ENCODE measurements around the gene TDRD3.

The TDRD3 gene

GRCh38 chr13:60613080-60613479 is 216.1 kb downstream of the TDRD3 start:
- H3K9ac ChIP-seq (ENCODE audit: low read depth, low read length, poor library complexity) = no peak overlapping the region
- no peak overlapping the region for H2AK5ac ChIP-seq (ENCODE audit: low read depth, low read length)
- H3K4me1 ChIP-seq (ENCODE audit: control insufficient read depth in 2 of 2, insufficient read depth in 1 of 2, low read depth in 1 of 2, low read length in 2 of 2) = peaks cover 0 to 2% of the 10 kb centered on the region in 2 donors
- no peak overlapping the region for H3K14ac ChIP-seq (ENCODE audit: low read length)
- H3K79me1 ChIP-seq (ENCODE audit: low read depth, low read length) = no peaks in the 10 kb centered on the region
- no peak overlapping the region for H2BK120ac ChIP-seq (ENCODE audit: low read depth, low read length)
- no peak overlapping the region for H3K23ac ChIP-seq (ENCODE audit: low read depth, low read length, poor library complexity)
- H3K9me3 ChIP-seq (replicated peaks in 1 of 2; ENCODE audit: control insufficient read depth in 2 of 2, insufficient read depth in 1 of 2, low read depth in 1 of 2, low read length in 2 of 2) = no peaks in the 10 kb centered on the region
- no peak for DNase-seq (ENCODE audit: low spot score)
- no peak overlapping the region for H4K8ac ChIP-seq (ENCODE audit: low read depth, low read length)
- no CpG with 5 or more reads among the region's 1 CpG for WGBS, 2 donors (ENCODE audit: extremely low coverage in 2 of 2, insufficient read length in 2 of 2, insufficient replicate concordance in 1 of 2)
- H3K27ac ChIP-seq (replicated peaks; ENCODE audit: low read length) = no peak overlapping the region
- no peak overlapping the region for H4K91ac ChIP-seq (ENCODE audit: low read depth, low read length, poor library complexity)
- H2BK12ac ChIP-seq (ENCODE audit: low read length) = no peak overlapping the region
- peak overlapping the region; percentile 8 for H2AFZ ChIP-seq (ENCODE audit: low read length)
- no peaks in the 10 kb centered on the region for H3K36me3 ChIP-seq (replicated peaks in 1 of 2; ENCODE audit: control insufficient read depth in 2 of 2, insufficient read depth in 2 of 2, low read length in 2 of 2)
- H3K27me3 ChIP-seq (ENCODE audit: control insufficient read depth in 3 of 3, insufficient read depth in 3 of 3, low read depth in 1 of 3, low read length in 3 of 3) = no peaks in the 10 kb centered on the region
- H3K4me3 ChIP-seq (ENCODE audit: low read length in 2 of 2) = no peak overlapping the region
- H3K4ac ChIP-seq (ENCODE audit: low read length) = no peak overlapping the region
- H2BK5ac ChIP-seq (ENCODE audit: low read length) = no peak overlapping the region
- no peak overlapping the region for H3K18ac ChIP-seq (ENCODE audit: low read length)
- H2BK15ac ChIP-seq (ENCODE audit: low read length) = no peak overlapping the region
- no peak overlapping the region for H3K4me2 ChIP-seq (ENCODE audit: insufficient read depth, low read length, poor library complexity, severe bottlenecking)

- Histone ChIP-seq H3K4me1 (ENCODE audit: control insufficient read depth in 2 of 2, insufficient read depth in 1 of 2, low read depth in 1 of 2, low read length in 2 of 2) (no peaks in the 10 kb centered on the region), H2AFZ (ENCODE audit: low read length) (peak overlapping the region; percentile 31), H3K9me3 (replicated peaks in 1 of 2; ENCODE audit: control insufficient read depth in 2 of 2, insufficient read depth in 1 of 2, low read depth in 1 of 2, low read length in 2 of 2) (no peaks in the 10 kb centered on the region), H2BK5ac (ENCODE audit: low read length) (no peak overlapping the region), H3K27me3 (ENCODE audit: control insufficient read depth in 3 of 3, insufficient read depth in 3 of 3, low read depth in 1 of 3, low read length in 3 of 3) (no peaks in the 10 kb centered on the region), H2AK5ac (ENCODE audit: low read depth, low read length) (no peak overlapping the region), H3K14ac (ENCODE audit: low read length) (no peak overlapping the region), H3K18ac (ENCODE audit: low read length) (no peak overlapping the region), H3K9ac (ENCODE audit: low read depth, low read length, poor library complexity) (no peak overlapping the region), H3K36me3 (replicated peaks in 1 of 2; ENCODE audit: control insufficient read depth in 2 of 2, insufficient read depth in 2 of 2, low read length in 2 of 2) (no peaks in the 10 kb centered on the region), H3K4me3 (ENCODE audit: low read length in 2 of 2) (no peak overlapping the region), H3K79me1 (ENCODE audit: low read depth, low read length) (no peaks in the 10 kb centered on the region), H4K8ac (ENCODE audit: low read depth, low read length) (no peak overlapping the region), H3K23ac (ENCODE audit: low read depth, low read length, poor library complexity) (no peak overlapping the region), H2BK12ac (ENCODE audit: low read length) (no peak overlapping the region), H3K4me2 (ENCODE audit: insufficient read depth, low read length, poor library complexity, severe bottlenecking) (no peak overlapping the region), H4K91ac (ENCODE audit: low read depth, low read length, poor library complexity) (no peak overlapping the region), H2BK120ac (ENCODE audit: low read depth, low read length) (no peak overlapping the region), H3K27ac (replicated peaks; ENCODE audit: low read length) (no peak overlapping the region), H2BK15ac (ENCODE audit: low read length) (no peak overlapping the region), H3K4ac (ENCODE audit: low read length) (no peak overlapping the region)
- DNase-seq (ENCODE audit: low spot score) = no peak
- no CpG with 5 or more reads among the region's 4 CpGs for WGBS, 2 donors (ENCODE audit: extremely low coverage in 2 of 2, insufficient read length in 2 of 2, insufficient replicate concordance in 1 of 2)
Observed at GRCh38 chr13:60617991-60618733, 221.1 kb downstream of the TDRD3 start.

- no peak overlapping the region for H3K9ac ChIP-seq (ENCODE audit: low read depth, low read length, poor library complexity)
- H3K9me3 ChIP-seq (replicated peaks in 1 of 2; ENCODE audit: control insufficient read depth in 2 of 2, insufficient read depth in 1 of 2, low read depth in 1 of 2, low read length in 2 of 2) = no peaks in the 10 kb centered on the region
- H2AK5ac ChIP-seq (ENCODE audit: low read depth, low read length) = no peak overlapping the region
- no peak overlapping the region for H2BK15ac ChIP-seq (ENCODE audit: low read length)
- H3K18ac ChIP-seq (ENCODE audit: low read length) = no peak overlapping the region
- no peak overlapping the region for H4K91ac ChIP-seq (ENCODE audit: low read depth, low read length, poor library complexity)
- H3K27ac ChIP-seq (replicated peaks; ENCODE audit: low read length) = no peak overlapping the region
- no peak overlapping the region for H4K8ac ChIP-seq (ENCODE audit: low read depth, low read length)
- H3K4me3 ChIP-seq (ENCODE audit: low read length in 2 of 2) = no peak overlapping the region
- no peak overlapping the region for H3K23ac ChIP-seq (ENCODE audit: low read depth, low read length, poor library complexity)
- no peaks in the 10 kb centered on the region for H3K4me1 ChIP-seq (ENCODE audit: control insufficient read depth in 2 of 2, insufficient read depth in 1 of 2, low read depth in 1 of 2, low read length in 2 of 2)
- no peaks in the 10 kb centered on the region for H3K36me3 ChIP-seq (replicated peaks in 1 of 2; ENCODE audit: control insufficient read depth in 2 of 2, insufficient read depth in 2 of 2, low read length in 2 of 2)
- no peak for DNase-seq (ENCODE audit: low spot score)
- H2BK120ac ChIP-seq (ENCODE audit: low read depth, low read length) = no peak overlapping the region
- no peaks in the 10 kb centered on the region for H3K79me1 ChIP-seq (ENCODE audit: low read depth, low read length)
- H3K4ac ChIP-seq (ENCODE audit: low read length) = no peak overlapping the region
- H3K4me2 ChIP-seq (ENCODE audit: insufficient read depth, low read length, poor library complexity, severe bottlenecking) = no peak overlapping the region
- WGBS, 2 donors (ENCODE audit: extremely low coverage in 2 of 2, insufficient read length in 2 of 2, insufficient replicate concordance in 1 of 2) = no CpG with 5 or more reads among the region's 2 CpGs
- no peak overlapping the region for H3K14ac ChIP-seq (ENCODE audit: low read length)
- no peak overlapping the region for H2BK12ac ChIP-seq (ENCODE audit: low read length)
- no peak overlapping the region for H2AFZ ChIP-seq (ENCODE audit: low read length)
- H3K27me3 ChIP-seq (ENCODE audit: control insufficient read depth in 3 of 3, insufficient read depth in 3 of 3, low read depth in 1 of 3, low read length in 3 of 3) = no peaks in the 10 kb centered on the region
- H2BK5ac ChIP-seq (ENCODE audit: low read length) = no peak overlapping the region
Observed at GRCh38 chr13:60619461-60619860, 222.4 kb downstream of the TDRD3 start.

- no peaks in the 10 kb centered on the region for H3K9me3 ChIP-seq (replicated peaks in 1 of 2; ENCODE audit: control insufficient read depth in 2 of 2, insufficient read depth in 1 of 2, low read depth in 1 of 2, low read length in 2 of 2)
- no peak overlapping the region for H3K9ac ChIP-seq (ENCODE audit: low read depth, low read length, poor library complexity)
- no peak overlapping the region for H3K4ac ChIP-seq (ENCODE audit: low read length)
- H3K4me1 ChIP-seq (ENCODE audit: control insufficient read depth in 2 of 2, insufficient read depth in 1 of 2, low read depth in 1 of 2, low read length in 2 of 2) = no peaks in the 10 kb centered on the region
- H2BK120ac ChIP-seq (ENCODE audit: low read depth, low read length) = no peak overlapping the region
- H3K27me3 ChIP-seq (ENCODE audit: control insufficient read depth in 3 of 3, insufficient read depth in 3 of 3, low read depth in 1 of 3, low read length in 3 of 3) = no peaks in the 10 kb centered on the region
- no CpG with 5 or more reads among the region's 5 CpGs for WGBS, 2 donors (ENCODE audit: extremely low coverage in 2 of 2, insufficient read length in 2 of 2, insufficient replicate concordance in 1 of 2)
- H3K4me3 ChIP-seq (ENCODE audit: low read length in 2 of 2) = no peak overlapping the region
- no peak overlapping the region for H4K91ac ChIP-seq (ENCODE audit: low read depth, low read length, poor library complexity)
- no peak overlapping the region for H2AK5ac ChIP-seq (ENCODE audit: low read depth, low read length)
- H2BK15ac ChIP-seq (ENCODE audit: low read length) = no peak overlapping the region
- H3K79me1 ChIP-seq (ENCODE audit: low read depth, low read length) = no peaks in the 10 kb centered on the region
- no peak overlapping the region for H3K23ac ChIP-seq (ENCODE audit: low read depth, low read length, poor library complexity)
- no peak overlapping the region for H2BK5ac ChIP-seq (ENCODE audit: low read length)
- H4K8ac ChIP-seq (ENCODE audit: low read depth, low read length) = no peak overlapping the region
- no peak overlapping the region for H3K18ac ChIP-seq (ENCODE audit: low read length)
- no peak overlapping the region for H3K27ac ChIP-seq (replicated peaks; ENCODE audit: low read length)
- H2AFZ ChIP-seq (ENCODE audit: low read length) = no peak overlapping the region
- H3K36me3 ChIP-seq (replicated peaks in 1 of 2; ENCODE audit: control insufficient read depth in 2 of 2, insufficient read depth in 2 of 2, low read length in 2 of 2) = no peaks in the 10 kb centered on the region
- no peak overlapping the region for H3K14ac ChIP-seq (ENCODE audit: low read length)
- no peak overlapping the region for H2BK12ac ChIP-seq (ENCODE audit: low read length)
- no peak for DNase-seq (ENCODE audit: low spot score)
- no peak overlapping the region for H3K4me2 ChIP-seq (ENCODE audit: insufficient read depth, low read length, poor library complexity, severe bottlenecking)
Observed at GRCh38 chr13:60620611-60621395, 223.8 kb downstream of the TDRD3 start.
